ENCODE data around the gene ZFP28.
A peak's percentile ranks its signal among the peaks of the same experiment; 100 is the strongest.

Gene ZFP28

GRCh38 chr19:56595548-56595899 is 56.8 kb downstream of the ZFP28 start:
- H3K9me3 ChIP-seq (ENCODE audit: control extremely low read depth in 1 of 5, control insufficient read depth in 4 of 5, insufficient read depth in 2 of 5, low read depth in 1 of 5, low read length in 4 of 5): peaks cover 0 to 35% (median 17%) of the 10 kb centered on the region in 5 experiments
- WGBS (ENCODE audit: insufficient coverage): 0% methylated on average over 3 of the region's 4 CpGs
- ChIA-PET CTCF (no interaction called here), POLR2A (interaction anchor here (0.6 to 1.0 kb wide), 2 partner anchors 14 to 87 kb away, joined by 3 read pairs; no protein-coding TSS in a partner anchor)
- peak overlapping the region; percentile 70 to 94 (median 91) for H3K4me3 ChIP-seq (ENCODE audit: control insufficient read depth in 1 of 7, extremely low read depth in 1 of 7, insufficient read depth in 4 of 7, low read depth in 2 of 7, low read length in 6 of 7)
- DNase-seq: no peak
- H3K27me3 ChIP-seq (replicated peaks in 2 of 5; ENCODE audit: control insufficient read depth in 4 of 5, insufficient read depth in 5 of 5, low read length in 4 of 5): no peaks in the 10 kb centered on the region
- H3K4me1 ChIP-seq (ENCODE audit: control extremely low read depth in 1 of 4, control insufficient read depth in 4 of 4, insufficient read depth in 4 of 4, low read length in 3 of 4): peaks cover 2 to 11% (median 7%) of the 10 kb centered on the region in 4 experiments
- H3K36me3 ChIP-seq (ENCODE audit: control insufficient read depth in 4 of 4, insufficient read depth in 4 of 4, low read length in 3 of 4): peaks cover 0 to 23% (median 7%) of the 10 kb centered on the region in 4 experiments
- peak overlapping the region; percentile 43 to 77 for H3K27ac ChIP-seq (ENCODE audit: insufficient read depth in 1 of 2, low read depth in 1 of 2, low read length in 2 of 2, poor library complexity in 1 of 2, severe bottlenecking in 2 of 2)

- ChIA-PET POLR2A (interaction anchor here (0.6 kb wide), 1 partner anchor 722 kb away, joined by 3 read pairs; no protein-coding TSS in a partner anchor), CTCF (no interaction called here)
- no peak for DNase-seq
- Histone ChIP-seq H3K4me3 (ENCODE audit: control insufficient read depth in 1 of 7, extremely low read depth in 1 of 7, insufficient read depth in 4 of 7, low read depth in 2 of 7, low read length in 6 of 7) (peak overlapping the region in 1 of 7 experiments; percentile 20), H3K36me3 (ENCODE audit: control insufficient read depth in 4 of 4, insufficient read depth in 4 of 4, low read length in 3 of 4) (peaks cover under 1 to 35% (median 19%) of the 10 kb centered on the region in 4 experiments), H3K27ac (ENCODE audit: insufficient read depth in 1 of 2, low read depth in 1 of 2, low read length in 2 of 2, poor library complexity in 1 of 2, severe bottlenecking in 2 of 2) (no peak overlapping the region), H3K9me3 (ENCODE audit: control extremely low read depth in 1 of 5, control insufficient read depth in 4 of 5, insufficient read depth in 2 of 5, low read depth in 1 of 5, low read length in 4 of 5) (peaks cover 0 to 40% (median 25%) of the 10 kb centered on the region in 5 experiments), H3K27me3 (replicated peaks in 2 of 5; ENCODE audit: control insufficient read depth in 4 of 5, insufficient read depth in 5 of 5, low read length in 4 of 5) (no peaks in the 10 kb centered on the region), H3K4me1 (ENCODE audit: control extremely low read depth in 1 of 4, control insufficient read depth in 4 of 4, insufficient read depth in 4 of 4, low read length in 3 of 4) (peaks cover 2 to 11% (median 7%) of the 10 kb centered on the region in 4 experiments)
- 77% methylated on average over 3 of the region's 4 CpGs for WGBS (ENCODE audit: insufficient coverage)
Measured at GRCh38 chr19:56596676-56597075, 57.9 kb downstream of the ZFP28 start.

DNA sequence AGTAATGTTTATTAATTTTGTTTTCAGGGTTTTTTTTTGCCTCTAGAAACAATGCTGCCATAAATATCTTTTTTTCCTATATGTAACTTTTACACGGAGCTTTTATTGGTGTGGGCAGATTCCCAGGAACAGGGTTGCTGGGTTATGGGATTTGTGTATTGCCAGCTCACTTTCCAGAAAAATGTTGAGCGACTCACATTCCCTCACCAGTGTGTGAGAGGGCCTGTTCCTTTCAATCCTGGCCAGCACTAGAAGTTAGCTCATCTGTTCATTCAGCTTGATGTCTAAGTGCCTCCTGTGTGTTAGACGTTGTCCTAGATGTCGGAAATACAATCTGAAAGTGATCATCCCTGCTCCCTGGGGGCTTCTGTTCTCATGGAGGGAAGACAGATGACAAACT is 58.9 kb downstream of the ZFP28 start:
- POLR2A ChIA-PET: no interaction called here
- WGBS (ENCODE audit: insufficient coverage): 100% methylated on average over 3 of the region's 4 CpGs
- peaks cover 5 to 45% (median 31%) of the 10 kb centered on the region in 5 experiments for H3K9me3 ChIP-seq (ENCODE audit: control extremely low read depth in 1 of 5, control insufficient read depth in 4 of 5, insufficient read depth in 2 of 5, low read depth in 1 of 5, low read length in 4 of 5)

DNA sequence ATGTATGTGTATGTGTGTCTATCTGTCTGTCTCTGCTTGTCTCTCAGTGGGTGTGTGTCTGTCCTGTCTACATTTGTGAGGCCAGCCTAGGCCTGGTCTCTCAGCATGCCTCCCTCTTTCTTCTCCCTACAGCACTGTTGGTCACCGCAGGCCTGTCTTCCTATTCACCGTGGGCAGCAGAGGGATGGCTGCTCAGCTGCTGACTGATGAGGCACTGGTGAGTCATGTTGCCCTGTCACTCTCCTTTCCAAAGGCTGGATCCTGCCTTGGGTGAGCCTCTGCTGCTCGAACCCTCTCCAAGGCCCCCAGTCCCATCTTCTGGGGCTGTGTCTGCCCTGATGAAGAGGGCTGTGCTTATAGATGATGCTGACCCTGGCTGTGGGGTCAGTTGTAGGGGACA is 62.6 kb downstream of the ZFP28 start:
- Histone ChIP-seq H3K4me3 (ENCODE audit: control insufficient read depth in 1 of 7, extremely low read depth in 1 of 7, insufficient read depth in 4 of 7, low read depth in 2 of 7, low read length in 6 of 7) (no peak overlapping the region), H3K9me3 (ENCODE audit: control extremely low read depth in 1 of 5, control insufficient read depth in 4 of 5, insufficient read depth in 2 of 5, low read depth in 1 of 5, low read length in 4 of 5) (peaks cover 12 to 78% (median 53%) of the 10 kb centered on the region in 5 experiments), H3K27me3 (replicated peaks in 2 of 5; ENCODE audit: control insufficient read depth in 4 of 5, insufficient read depth in 5 of 5, low read length in 4 of 5) (no peaks in the 10 kb centered on the region), H3K4me1 (ENCODE audit: control extremely low read depth in 1 of 4, control insufficient read depth in 4 of 4, insufficient read depth in 4 of 4, low read length in 3 of 4) (no peaks in the 10 kb centered on the region), H3K36me3 (ENCODE audit: control insufficient read depth in 4 of 4, insufficient read depth in 4 of 4, low read length in 3 of 4) (peaks cover 11 to 73% (median 42%) of the 10 kb centered on the region in 4 experiments), H3K27ac (ENCODE audit: insufficient read depth in 1 of 2, low read depth in 1 of 2, low read length in 2 of 2, poor library complexity in 1 of 2, severe bottlenecking in 2 of 2) (no peak overlapping the region)
- ChIA-PET CTCF (no interaction called here), POLR2A (no interaction called here)
- 90% methylated on average over 2 of the region's 3 CpGs for WGBS (ENCODE audit: insufficient coverage)
- no peak for DNase-seq

More for the DNA sequence above, 58.9 kb downstream of the ZFP28 start:
- DNase-seq: no peak
- no peak overlapping the region for H3K27ac ChIP-seq (ENCODE audit: insufficient read depth in 1 of 2, low read depth in 1 of 2, low read length in 2 of 2, poor library complexity in 1 of 2, severe bottlenecking in 2 of 2)
- peaks cover 5 to 44% (median 27%) of the 10 kb centered on the region in 4 experiments for H3K36me3 ChIP-seq (ENCODE audit: control insufficient read depth in 4 of 4, insufficient read depth in 4 of 4, low read length in 3 of 4)
- CTCF ChIA-PET: no interaction called here
- H3K27me3 ChIP-seq (replicated peaks in 2 of 5; ENCODE audit: control insufficient read depth in 4 of 5, insufficient read depth in 5 of 5, low read length in 4 of 5): no peaks in the 10 kb centered on the region
- no peak overlapping the region for H3K4me3 ChIP-seq (ENCODE audit: control insufficient read depth in 1 of 7, extremely low read depth in 1 of 7, insufficient read depth in 4 of 7, low read depth in 2 of 7, low read length in 6 of 7)
- H3K4me1 ChIP-seq (ENCODE audit: control extremely low read depth in 1 of 4, control insufficient read depth in 4 of 4, insufficient read depth in 4 of 4, low read length in 3 of 4): peaks cover 2 to 11% (median 7%) of the 10 kb centered on the region in 4 experiments

- 95% methylated on average over 4 of the region's 6 CpGs for WGBS (ENCODE audit: insufficient coverage)
- H3K27me3 ChIP-seq (replicated peaks in 2 of 5; ENCODE audit: control insufficient read depth in 4 of 5, insufficient read depth in 5 of 5, low read length in 4 of 5): no peaks in the 10 kb centered on the region
- H3K27ac ChIP-seq (ENCODE audit: insufficient read depth in 1 of 2, low read depth in 1 of 2, low read length in 2 of 2, poor library complexity in 1 of 2, severe bottlenecking in 2 of 2): no peak overlapping the region
- POLR2A ChIA-PET: no interaction called here
- H3K4me1 ChIP-seq (ENCODE audit: control extremely low read depth in 1 of 4, control insufficient read depth in 4 of 4, insufficient read depth in 4 of 4, low read length in 3 of 4): no peaks in the 10 kb centered on the region
- peaks cover 13 to 68% (median 36%) of the 10 kb centered on the region in 4 experiments for H3K36me3 ChIP-seq (ENCODE audit: control insufficient read depth in 4 of 4, insufficient read depth in 4 of 4, low read length in 3 of 4)
- CTCF ChIA-PET: no interaction called here
- DNase-seq: no peak
- H3K9me3 ChIP-seq (ENCODE audit: control extremely low read depth in 1 of 5, control insufficient read depth in 4 of 5, insufficient read depth in 2 of 5, low read depth in 1 of 5, low read length in 4 of 5): peaks cover 12 to 85% (median 62%) of the 10 kb centered on the region in 5 experiments
- H3K4me3 ChIP-seq (ENCODE audit: control insufficient read depth in 1 of 7, extremely low read depth in 1 of 7, insufficient read depth in 4 of 7, low read depth in 2 of 7, low read length in 6 of 7): no peak overlapping the region
Measured at GRCh38 chr19:56603829-56604228, 65.1 kb downstream of the ZFP28 start.
